Common myeloid progenitor, CD34-positive (primary cell): ENCODE results near the gene PYROXD2.

Experiments used
- CTCF ChIA-PET: fragments of 350-600 bp; sonication (Branson Sonifier 250); formaldehyde crosslinking; loops from one replicate; lab custom pipeline; 2021; ENCODE audit warnings: antibody characterized with exemption; lab: Charles Lee
- POLR2A ChIA-PET: fragments of 350-600 bp; sonication (Branson Sonifier 250); formaldehyde crosslinking; loops from one replicate; lab custom pipeline; 2021; ENCODE audit warnings: antibody characterized with exemption; lab: Charles Lee
- DNase-seq, 3 donors: peaks; one replicate each; pipeline versions ENCODE4 v3.0.0 to v3.0.0-alpha.2; 2013
- H3K27ac ChIP-seq, 2 experiments: 1 replicate in 1 of 2; 2 replicates in 1 of 2; pipeline ENCODE4 v1.7.0; 2013; ENCODE audit warnings: inconsistent platforms in 2 of 2, low read length in 2 of 2, mild to moderate bottlenecking in 2 of 2, low read depth in 1 of 2, moderate library complexity in 1 of 2; ENCODE audit not compliant: severe bottlenecking in 2 of 2, insufficient read depth in 1 of 2, poor library complexity in 1 of 2
- H3K27me3 ChIP-seq, 5 experiments: replicated peaks in 2 of 5; 1 replicate in 3 of 5; 2 replicates in 2 of 5; pipeline versions ENCODE4 v1.6.1 to v1.7.0; 2013; ENCODE audit warnings: low read length in 4 of 5, mild to moderate bottlenecking in 2 of 5, moderate library complexity in 2 of 5, inconsistent platforms in 1 of 5; ENCODE audit not compliant: insufficient read depth in 5 of 5, control insufficient read depth in 4 of 5
- H3K36me3 ChIP-seq, 4 experiments: 1 replicate in 2 of 4; 2 replicates in 2 of 4; pipeline versions ENCODE4 v1.6.1 to v1.7.0; 2013; ENCODE audit warnings: low read length in 3 of 4, control low read depth in 1 of 4, mild to moderate bottlenecking in 1 of 4; ENCODE audit not compliant: control insufficient read depth in 4 of 4, insufficient read depth in 4 of 4
- H3K4me1 ChIP-seq, 4 experiments: 1 replicate in 3 of 4; 2 replicates in 1 of 4; pipeline versions ENCODE4 v1.6.1 to v1.7.1; 2013; ENCODE audit warnings: low read length in 3 of 4, mild to moderate bottlenecking in 3 of 4, control low read depth in 1 of 4, inconsistent platforms in 1 of 4, moderate library complexity in 1 of 4; ENCODE audit not compliant: control insufficient read depth in 4 of 4, insufficient read depth in 4 of 4; ENCODE audit errors: control extremely low read depth in 1 of 4
- H3K4me3 ChIP-seq, 7 experiments: 1 replicate in 4 of 7; 2 replicates in 3 of 7; pipeline versions ENCODE4 v1.5.1 to v1.7.0; 2013; ENCODE audit warnings: mild to moderate bottlenecking in 7 of 7, low read length in 6 of 7, moderate library complexity in 6 of 7, inconsistent platforms in 2 of 7, low read depth in 2 of 7, control low read depth in 1 of 7; ENCODE audit not compliant: insufficient read depth in 4 of 7, control insufficient read depth in 1 of 7; ENCODE audit errors: extremely low read depth in 1 of 7
- H3K9me3 ChIP-seq, 5 experiments: 1 replicate in 4 of 5; 2 replicates in 1 of 5; pipeline versions ENCODE4 v1.6.1 to v1.7.1; 2013; ENCODE audit warnings: low read length in 4 of 5, mild to moderate bottlenecking in 2 of 5, inconsistent platforms in 1 of 5, low read depth in 1 of 5, moderate library complexity in 1 of 5; ENCODE audit not compliant: control insufficient read depth in 4 of 5, insufficient read depth in 2 of 5; ENCODE audit errors: control extremely low read depth in 1 of 5
- WGBS: methylation state at CpG from one replicate; pipeline ENCODE4 v1.1.5; 2013; ENCODE audit not compliant: insufficient coverage; 5-methylcytosine and 5-hydroxymethylcytosine counted together

PYROXD2 gene

DNA sequence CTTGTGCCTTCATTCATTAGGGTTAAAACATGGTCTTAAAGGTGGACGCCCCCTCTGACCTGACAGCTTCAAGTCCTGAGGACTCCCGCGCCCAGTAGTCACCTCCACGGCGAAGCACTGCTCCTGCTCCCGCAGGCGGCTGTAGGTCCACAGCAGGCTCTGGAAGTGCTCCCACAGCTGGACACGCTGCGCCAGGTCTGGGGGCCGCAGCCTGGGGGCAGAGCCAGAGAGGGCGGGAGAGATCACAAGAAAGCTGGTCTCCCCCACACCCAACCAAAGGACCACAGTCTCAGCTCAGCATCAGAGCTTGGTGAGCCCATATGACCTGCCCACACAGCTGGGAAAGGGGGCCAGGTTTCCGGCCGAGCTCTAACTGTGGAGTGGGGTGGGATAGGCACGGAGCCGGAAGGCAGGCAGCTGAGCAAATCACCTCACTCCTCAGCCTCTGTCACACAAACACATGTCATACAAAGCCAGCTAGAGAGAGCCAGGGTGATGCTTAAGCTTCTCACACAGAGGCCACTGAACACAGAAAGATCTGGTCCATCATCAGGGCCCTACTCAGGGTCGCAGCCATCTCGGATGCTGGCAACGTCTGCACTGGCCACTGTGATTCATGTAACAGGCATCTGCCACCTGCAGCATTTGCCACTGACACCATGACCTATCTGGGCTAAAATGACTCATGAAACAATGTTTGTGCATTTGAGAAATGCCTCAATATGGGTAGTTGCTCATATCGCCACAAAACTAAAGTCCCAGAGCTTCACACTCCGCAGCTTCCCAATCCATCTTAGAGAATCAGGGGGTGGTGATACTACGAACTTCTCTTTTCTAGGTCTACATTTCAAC, 19.1 kb upstream of the PYROXD2 start:
- Histone ChIP-seq H3K27ac (no peak overlapping the region), H3K27me3 (no peaks in the 10 kb centered on the region), H3K9me3 (peaks cover 0 to 21% (median 15%) of the 10 kb centered on the region in 5 experiments), H3K4me3 (no peak overlapping the region), H3K36me3 (peaks cover 24 to 87% (median 75%) of the 10 kb centered on the region in 4 experiments), H3K4me1 (no peaks in the 10 kb centered on the region)
- DNase-seq, result no peak
- POLR2A ChIA-PET, result no interaction called here
- CTCF ChIA-PET, result interaction anchor here (1.1 to 1.2 kb wide), 2 partner anchors 9 to 10 kb away, joined by 3 to 5 read pairs; no protein-coding TSS in a partner anchor
- WGBS, result 99% methylated on average over 17 of the region's 21 CpGs

DNA sequence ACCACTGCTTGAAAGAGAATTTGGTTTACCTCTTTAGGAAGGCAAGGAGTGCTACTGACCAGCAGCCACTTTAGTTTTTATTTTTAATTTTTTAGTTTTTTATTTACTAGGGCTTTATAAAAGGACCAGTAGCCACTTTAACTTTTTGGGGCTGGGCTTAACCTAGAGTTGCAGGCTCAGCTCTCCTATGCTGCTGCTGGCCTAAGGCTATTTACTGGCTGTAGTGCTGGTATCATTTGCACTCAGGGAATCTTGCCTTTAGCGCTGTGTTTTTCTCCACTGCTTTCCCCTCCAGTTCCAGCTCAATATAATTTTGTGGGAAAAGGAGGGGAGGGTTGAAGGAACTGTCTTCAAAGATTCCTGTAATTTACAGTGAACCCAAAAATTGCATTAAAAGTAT, 18.4 kb upstream of the PYROXD2 start:
- Histone ChIP-seq H3K27ac (no peak overlapping the region), H3K4me1 (no peaks in the 10 kb centered on the region), H3K27me3 (no peaks in the 10 kb centered on the region), H3K9me3 (peaks cover 0 to 21% (median 15%) of the 10 kb centered on the region in 5 experiments), H3K36me3 (peaks cover 24 to 83% (median 72%) of the 10 kb centered on the region in 4 experiments), H3K4me3 (no peak overlapping the region)
- no CpG with 5 or more reads among the region's 1 CpG for WGBS
- no peak for DNase-seq
- CTCF ChIA-PET, result interaction anchor here (1.2 kb wide), 1 partner anchor 9 kb away, joined by 3 read pairs; no protein-coding TSS in a partner anchor
- POLR2A ChIA-PET, result no interaction called here

DNA sequence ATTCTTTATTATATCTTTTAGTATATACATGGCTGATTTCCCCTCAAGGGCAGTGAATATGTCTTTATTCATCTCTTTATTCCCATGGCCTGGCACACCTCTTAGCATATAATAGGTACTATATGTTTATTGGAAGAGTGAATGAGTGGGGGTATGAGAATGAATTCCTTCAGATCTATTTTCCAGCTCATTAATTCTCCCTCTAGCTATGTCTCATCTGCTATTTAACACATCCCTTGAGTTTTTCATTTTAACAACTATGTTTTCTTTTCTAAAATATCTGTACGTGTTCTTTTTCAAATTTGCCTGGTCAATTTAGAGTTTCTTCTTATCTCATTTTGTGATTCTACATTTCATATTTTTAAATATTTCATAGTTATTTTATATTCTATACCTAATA, 17.3 kb upstream of the PYROXD2 start:
- H3K27ac ChIP-seq, result no peak overlapping the region
- no peak overlapping the region for H3K4me3 ChIP-seq
- no peaks in the 10 kb centered on the region for H3K4me1 ChIP-seq
- WGBS, result no CpG with 5 or more reads among the region's 1 CpG
- H3K27me3 ChIP-seq, result no peaks in the 10 kb centered on the region
- ChIA-PET CTCF (no interaction called here), POLR2A (no interaction called here)
- H3K36me3 ChIP-seq, result peaks cover 24 to 87% (median 78%) of the 10 kb centered on the region in 4 experiments
- peaks cover 0 to 21% (median 15%) of the 10 kb centered on the region in 5 experiments for H3K9me3 ChIP-seq
- DNase-seq, result no peak

DNA sequence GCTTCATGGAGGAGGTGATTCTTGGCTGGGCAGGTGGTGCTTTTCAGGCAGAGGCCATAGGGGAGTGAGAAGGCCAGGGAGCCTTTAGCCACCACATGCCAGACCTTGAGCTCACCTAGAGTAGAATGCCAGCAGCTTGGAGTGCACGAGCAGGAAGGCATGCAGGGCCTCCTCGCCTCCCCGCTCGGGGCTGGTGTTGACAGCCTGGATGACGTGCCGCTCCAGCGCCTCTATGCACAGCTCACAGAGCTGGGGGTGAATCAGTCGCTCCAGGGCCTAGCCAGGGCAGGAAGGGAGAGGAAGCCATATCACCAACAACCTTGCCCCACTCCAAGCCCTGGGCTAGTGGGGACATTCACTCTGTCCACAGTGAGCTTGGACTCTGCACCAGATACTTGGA, 16.0 kb upstream of the PYROXD2 start:
- no peaks in the 10 kb centered on the region for H3K4me1 ChIP-seq
- 99% methylated on average over 7 of the region's 8 CpGs for WGBS
- CTCF ChIA-PET, result no interaction called here
- POLR2A ChIA-PET, result no interaction called here
- DNase-seq, result no peak
- H3K27ac ChIP-seq, result no peak overlapping the region
- H3K27me3 ChIP-seq, result no peaks in the 10 kb centered on the region
- no peak overlapping the region for H3K4me3 ChIP-seq
- peaks cover 0 to 21% (median 15%) of the 10 kb centered on the region in 5 experiments for H3K9me3 ChIP-seq
- H3K36me3 ChIP-seq, result peaks cover 19 to 90% (median 79%) of the 10 kb centered on the region in 4 experiments

DNA sequence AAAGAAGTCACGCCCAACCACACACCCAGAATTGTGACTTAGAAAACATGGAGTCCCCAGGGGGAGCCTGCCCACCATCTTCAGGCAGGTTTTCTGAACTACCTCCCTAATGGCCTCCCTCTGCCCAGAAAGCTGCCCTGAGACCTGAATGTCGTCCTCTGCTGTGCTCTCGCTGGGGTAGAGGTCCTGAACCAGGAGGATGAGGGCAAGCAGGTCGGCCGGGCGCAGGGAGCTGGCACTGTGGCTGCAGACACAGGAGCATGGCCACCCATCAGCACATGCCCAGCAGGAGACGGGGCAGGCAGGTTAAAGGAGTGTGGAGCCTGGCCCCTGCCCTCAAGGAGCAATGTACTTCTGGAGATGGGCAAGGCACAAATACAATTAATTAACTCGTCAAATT, 15.4 kb upstream of the PYROXD2 start:
- Histone ChIP-seq H3K9me3 (peaks cover 0 to 21% (median 15%) of the 10 kb centered on the region in 5 experiments), H3K4me1 (no peaks in the 10 kb centered on the region), H3K4me3 (no peak overlapping the region), H3K36me3 (peaks cover 19 to 85% (median 74%) of the 10 kb centered on the region in 4 experiments), H3K27me3 (no peaks in the 10 kb centered on the region), H3K27ac (no peak overlapping the region)
- POLR2A ChIA-PET, result no interaction called here
- no peak for DNase-seq
- WGBS, result 100% methylated on average over 4 of the region's 8 CpGs
- CTCF ChIA-PET, result no interaction called here

DNA sequence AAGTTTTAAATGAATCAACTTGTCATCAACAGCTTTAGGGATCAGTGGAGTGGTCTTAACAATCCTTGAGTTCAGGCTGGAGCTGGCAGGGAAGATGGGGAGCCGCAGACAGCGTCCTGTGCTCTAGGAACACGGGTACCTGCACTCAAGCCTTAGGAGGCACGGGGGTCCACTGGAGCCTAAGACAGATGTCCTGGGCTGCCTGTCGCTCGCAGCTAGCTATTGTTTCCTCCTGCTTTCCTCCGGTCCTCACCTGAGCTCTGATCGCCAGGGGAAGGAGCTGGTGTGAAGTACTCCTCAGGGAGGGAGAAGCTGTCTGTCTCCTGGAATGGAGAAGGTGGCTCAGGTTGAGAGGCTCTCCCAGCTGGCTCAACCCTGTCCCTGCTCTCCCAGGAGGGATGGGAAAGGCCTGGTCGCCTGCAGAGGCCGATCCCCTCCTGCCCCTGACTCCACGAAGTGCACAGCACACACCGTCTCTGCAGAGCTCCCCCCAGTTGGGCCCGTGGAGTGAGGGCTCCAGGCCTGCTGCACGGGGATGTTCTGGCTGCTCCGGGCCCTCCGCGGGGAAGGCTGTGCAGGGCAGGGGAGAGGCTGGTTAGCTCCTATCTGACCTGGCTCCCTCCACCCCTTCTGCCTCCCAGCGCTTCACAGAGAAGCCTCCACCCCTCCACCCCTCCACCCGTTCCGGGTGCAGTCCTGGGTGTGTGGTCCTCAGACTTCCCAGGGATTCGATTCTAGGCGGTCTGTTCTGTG, 14.5 kb upstream of the PYROXD2 start:
- Histone ChIP-seq H3K27ac (no peak overlapping the region), H3K27me3 (no peaks in the 10 kb centered on the region), H3K4me3 (no peak overlapping the region), H3K9me3 (peaks cover 0 to 19% (median 13%) of the 10 kb centered on the region in 5 experiments), H3K4me1 (no peaks in the 10 kb centered on the region), H3K36me3 (peaks cover 14 to 79% (median 72%) of the 10 kb centered on the region in 4 experiments)
- DNase-seq, result no peak
- WGBS, result 100% methylated on average over 15 of the region's 22 CpGs
- ChIA-PET POLR2A (no interaction called here), CTCF (interaction anchor here (1.6 kb wide), 1 partner anchor 15 kb away, joined by 4 read pairs; no protein-coding TSS in a partner anchor)
